ENCODE results near the gene AADACL4. TPM values are rescaled to one million over a fixed set of nuclear protein-coding genes. Genes with fewer than 3 reads are reported as not detected.

AADACL4 gene
- total and polyA plus RNA-seq, 2 of the 8 experiments (the other 6 are each of a cell fraction or from before 2014, with no cell fraction given): 0.08 TPM; not detected in 1

DNA sequence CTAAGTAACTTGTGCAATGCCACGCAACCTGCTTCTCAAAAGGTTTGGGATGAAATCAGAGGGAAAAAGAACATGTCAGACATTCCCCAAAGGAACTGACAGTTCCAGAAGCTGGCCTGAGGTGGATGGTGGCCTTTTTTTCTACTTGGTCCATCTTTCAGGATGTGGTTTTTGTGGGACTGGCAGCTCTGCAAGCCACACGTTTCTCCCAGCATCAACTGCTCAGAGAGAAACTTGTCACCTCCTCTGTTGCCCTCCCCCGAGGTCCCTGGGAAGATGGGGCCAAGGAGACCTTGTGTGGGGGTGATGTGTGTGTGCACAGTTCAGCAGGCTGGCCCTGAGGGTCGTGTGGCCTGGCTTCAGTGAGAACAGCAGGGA lies 23.4 kb upstream of the AADACL4 start:
- Histone ChIP-seq H3K23ac (ENCODE audit: insufficient read length) (no peak overlapping the region), H4K5ac (ENCODE audit: insufficient read length, low read depth, low read length) (no peak overlapping the region), H4K8ac (ENCODE audit: extremely low read depth, insufficient read depth, low read length) (no peak overlapping the region), H3K4me2 (ENCODE audit: insufficient read depth in 1 of 2, low read depth in 2 of 2, low read length in 2 of 2) (peak overlapping the region in 1 of 2 experiments; percentile 62; a peak in 2 of 4 replicates), H2BK20ac (ENCODE audit: low read length) (no peak overlapping the region), H4K91ac (replicated peaks; ENCODE audit: insufficient read length, low read length) (peak overlapping the region; percentile 75), H3K4ac (replicated peaks; ENCODE audit: insufficient read length, low read depth, low read length) (no peak overlapping the region), H3K36me3 (ENCODE audit: control insufficient read depth in 2 of 4, insufficient read depth in 4 of 4, low read length in 3 of 4) (no peaks in the 10 kb centered on the region), H2BK15ac (ENCODE audit: low read length) (no peak overlapping the region), H3K14ac (ENCODE audit: insufficient read length) (no peak overlapping the region), H3K9me3 (ENCODE audit: insufficient read depth in 2 of 2, low read depth in 1 of 2, low read length in 1 of 2) (no peaks in the 10 kb centered on the region), H2BK120ac (replicated peaks; ENCODE audit: low read depth, low read length) (no peak overlapping the region), H2BK5ac (ENCODE audit: low read depth, low read length) (no peak overlapping the region), H3K9ac (replicated peaks in 1 of 4; ENCODE audit: extremely low read depth in 1 of 4, low read depth in 3 of 4, low read length in 3 of 4) (no peak overlapping the region), H3K79me1 (ENCODE audit: low read depth, low read length) (no peaks in the 10 kb centered on the region; the same call in 1 of the 2 replicates), H4K20me1 (replicated peaks in 1 of 2; ENCODE audit: control insufficient read depth in 1 of 2, insufficient read depth in 2 of 2, low read length in 2 of 2) (peaks cover 0 to 3% of the 10 kb centered on the region in 2 experiments), H2AK5ac (ENCODE audit: low read depth, low read length) (0 out of 2 replicates have a peak overlapping the region, but pooled peaks have one; percentile 1), H3K4me1 (replicated peaks in 1 of 4; ENCODE audit: control insufficient read depth in 3 of 4, insufficient read depth in 4 of 4, low read length in 3 of 4) (peaks cover 3 to 24% (median 10%) of the 10 kb centered on the region in 4 experiments; a peak in 6 of 7 replicates), H3K56ac (replicated peaks; ENCODE audit: insufficient read length, low read depth, low read length) (no peak overlapping the region), H3K27me3 (replicated peaks in 1 of 4; ENCODE audit: control insufficient read depth in 3 of 4, extremely low read depth in 1 of 4, insufficient read depth in 3 of 4, low read length in 3 of 4) (no peaks in the 10 kb centered on the region; a peak in 1 of 7 replicates), H2BK12ac (ENCODE audit: low read depth, low read length) (no peak overlapping the region; the same call in 1 of the 2 replicates), H3K27ac (ENCODE audit: low read depth, low read length) (no peak overlapping the region), H3K4me3 (ENCODE audit: extremely low read depth in 1 of 4, insufficient read depth in 2 of 4, low read depth in 3 of 4, low read length in 4 of 4) (0 out of 8 replicates have a peak overlapping the region, but pooled peaks of 1 of the 4 experiments have one; percentile 81), H3K18ac (ENCODE audit: extremely low read depth, low read length) (peak overlapping the region; percentile 52; the same call in 1 of the 2 replicates), H3K23me2 (ENCODE audit: low read depth, low read length) (peaks cover 24% of the 10 kb centered on the region), H3K79me2 (ENCODE audit: control insufficient read depth in 1 of 2, insufficient read depth in 2 of 2, low read length in 2 of 2) (peaks cover 0 to 2% of the 10 kb centered on the region in 2 experiments; a peak in 2 of 4 replicates), H2AFZ (ENCODE audit: low read length) (no peak overlapping the region)
- CTCF ChIA-PET (ENCODE audit: partially characterized antibody): interaction anchor here (0.6 to 11.2 kb wide), 24 partner anchors 9 to 1771 kb away, joined by 3 to 130 read pairs (median 3); no protein-coding TSS in a partner anchor
- POLR2A ChIA-PET (ENCODE audit: partially characterized antibody): interaction anchor here (0.7 to 11.4 kb wide), 5 partner anchors 9 to 79 kb away, joined by 3 to 107 read pairs (median 13); no protein-coding TSS in a partner anchor
- 86% methylated on average over 3 of the region's 4 CpGs; no CpG with 5 or more reads in 1 of the 2 experiments for WGBS, 2 experiments (ENCODE audit: extremely low coverage in 1 of 2, insufficient coverage in 1 of 2, insufficient read length in 1 of 2, insufficient replicate concordance in 2 of 2, low coverage in 1 of 2, low lambda C conversion rate in 2 of 2, missing lambda C conversion rate in 1 of 2)
- FAIRE-seq (no peak), DNase-seq (ENCODE audit: low read depth in 1 of 2, low spot score in 2 of 2) (no peak)
- TF ChIP-seq CHD1 (IDR thresholded peaks at IDR 0.05; ENCODE audit: low read depth, low read length): no peak
- TF ChIP-seq EZH2 (IDR thresholded peaks at IDR 0.05; ENCODE audit: low read depth, low read length, severe bottlenecking): no peak
- TF ChIP-seq PHF8 (conservative IDR thresholded peaks at IDR 0.05; ENCODE audit: low read depth, low read length): no peak
- TF ChIP-seq CHD2 (IDR thresholded peaks at IDR 0.05; ENCODE audit: low read length): no peak
- no peak for TF ChIP-seq NRF1 (IDR thresholded peaks at IDR 0.05; ENCODE audit: low read depth, low read length)

All from H1 (cell line).